ENCODE results near the gene ERAL1. TPM values are rescaled to one million over a fixed set of nuclear protein-coding genes. Genes with fewer than 3 reads are reported as not detected.
A peak's percentile ranks its signal among the peaks of the same experiment; 100 is the strongest.

ERAL1 gene
- total and polyA plus RNA-seq, 2 of the 4 experiments (the other 2 are of a cell fraction): 34.1 to 62.3 TPM

- Histone ChIP-seq H4K91ac (ENCODE audit: insufficient read depth, low read depth, low read length) (no peak overlapping the region), H3K9me3 (ENCODE audit: control insufficient read depth, insufficient read depth, low read length) (no peaks in the 10 kb centered on the region), H3K18ac (ENCODE audit: low read depth, low read length) (no peak overlapping the region), H3K4ac (ENCODE audit: low read depth, low read length) (no peak overlapping the region), H3K4me3 (ENCODE audit: insufficient read depth, low read depth, low read length) (peak overlapping the region; percentile 79), H4K5ac (ENCODE audit: low read depth, low read length) (no peak overlapping the region), H3K14ac (replicated peaks; ENCODE audit: low read depth, low read length) (0 out of 2 replicates have a peak overlapping the region, but pooled peaks have one; percentile 68), H3K36me3 (ENCODE audit: control insufficient read depth, insufficient read depth, low read length) (no peaks in the 10 kb centered on the region), H3K4me1 (ENCODE audit: control insufficient read depth, insufficient read depth, low read length) (peaks cover 9% of the 10 kb centered on the region), H2BK20ac (ENCODE audit: low read depth, low read length) (no peak overlapping the region), H2BK15ac (ENCODE audit: low read depth, low read length) (no peak overlapping the region), H2AK5ac (ENCODE audit: low read depth, low read length) (no peak overlapping the region; the same call in 1 of the 2 replicates), H3K9ac (ENCODE audit: low read depth, low read length) (peak overlapping the region; percentile 79), H2AFZ (replicated peaks; ENCODE audit: low read length, poor library complexity) (no peak overlapping the region), H3K79me1 (ENCODE audit: low read depth in 1 of 2, low read length in 2 of 2) (peaks cover 19 to 60% of the 10 kb centered on the region in 2 experiments), H3K27me3 (ENCODE audit: control insufficient read depth, insufficient read depth, low read length) (no peaks in the 10 kb centered on the region), H3K27ac (ENCODE audit: insufficient read depth, low read length) (peak overlapping the region; percentile 8), H4K8ac (ENCODE audit: low read depth in 2 of 2, low read length in 2 of 2) (no peak overlapping the region; a peak in 2 of 4 replicates), H2AK9ac (replicated peaks; ENCODE audit: low read depth, low read length, poor library complexity) (peak overlapping the region; percentile 18), H3K56ac (ENCODE audit: extremely low read depth, insufficient read depth, low read length) (no peak overlapping the region), H3K9me1 (ENCODE audit: insufficient read depth, low read length) (peaks cover 20% of the 10 kb centered on the region), H2BK120ac (ENCODE audit: low read depth, low read length) (no peak overlapping the region), H3K23ac (ENCODE audit: low read depth, low read length) (0 out of 2 replicates have a peak overlapping the region, but pooled peaks have one; percentile 53), H4K20me1 (ENCODE audit: insufficient read depth, low read length) (peaks cover 25% of the 10 kb centered on the region; the same call in 1 of the 2 replicates), H3K4me2 (ENCODE audit: low read depth, low read length) (peak overlapping the region; percentile 75), H2BK5ac (ENCODE audit: low read depth, low read length, poor library complexity, severe bottlenecking) (no peak overlapping the region)
- POLR2A ChIA-PET (ENCODE audit: unreplicated experiment): no interaction called here
- no TSS peak for BruUV-seq (replicated peaks)
- intact Hi-C loops (cut with micrococcal nuclease): no loop called here
- ATAC-seq (ENCODE audit: low read depth): peak; percentile 5; the same call in 1 of the 2 replicates
- WGBS, 2 experiments (ENCODE audit: extremely low coverage in 2 of 2, insufficient read length in 1 of 2): 40% methylated on average over 1 of the region's 5 CpGs; no CpG with 5 or more reads in 1 of the 2 experiments
- in situ Hi-C loops (cut with MboI; ENCODE audit: low sequenced_read_pairs): no loop called here
- DNase-seq: no peak
- CTCF ChIA-PET: interaction anchor here (0.9 to 2.8 kb wide), 3 partner anchors 57 to 169 kb away, joined by 3 to 15 read pairs (median 11); partner anchors contain the start of gene TLCD1
- TF ChIP-seq SMC3 (IDR thresholded peaks at IDR 0.05; ENCODE audit: low read depth, low read length): no peak
- no peak for TF ChIP-seq POLR2A (IDR thresholded peaks at IDR 0.05; ENCODE audit: low read depth, low read length)
- no peak for TF ChIP-seq NFE2L2 (IDR thresholded peaks at IDR 0.05; ENCODE audit: low read depth, low read length)
- TF ChIP-seq BHLHE40 (IDR thresholded peaks at IDR 0.05; ENCODE audit: low read depth, low read length): no peak
- no peak for TF ChIP-seq ELK1 (IDR thresholded peaks at IDR 0.05; ENCODE audit: borderline replicate concordance, low read depth, low read length)
- TF ChIP-seq RAD21 (IDR thresholded peaks at IDR 0.05; ENCODE audit: low read length): no peak
- no peak for TF ChIP-seq USF2 (IDR thresholded peaks at IDR 0.05; ENCODE audit: low read depth, low read length)
- TF ChIP-seq MXI1 (IDR thresholded peaks at IDR 0.05; ENCODE audit: borderline replicate concordance, low read depth, low read length): no peak
- no peak for TF ChIP-seq MAZ (IDR thresholded peaks at IDR 0.05; ENCODE audit: borderline replicate concordance, low read depth, low read length)
- no peak for TF ChIP-seq FOS (IDR thresholded peaks at IDR 0.05; ENCODE audit: low read depth, low read length)
- no peak for TF ChIP-seq CTCF (conservative IDR thresholded peaks at IDR 0.05; ENCODE audit: low read depth, low read length)
- dilution Hi-C loops (cut with HindIII; ENCODE audit: low sequenced_read_pairs, unreplicated experiment): no loop called here
Observed at GRCh38 chr17:28896491-28896883, 41.7 kb downstream of the ERAL1 start.
